ENCODE measurements around the gene STUB1. TPM values are rescaled to one million over a fixed set of nuclear protein-coding genes. Genes with fewer than 3 reads are reported as not detected.
A peak's percentile ranks its signal among the peaks of the same experiment; 100 is the strongest.

STUB1 gene
- total and polyA plus RNA-seq, 2 experiments from 2014 or later = 201 to 207 TPM

- DNase-seq = no peak
- Histone ChIP-seq H4K20me1 (ENCODE audit: insufficient read depth) (no peaks in the 10 kb centered on the region), H3K4me3 (no peak overlapping the region), H3K4me2 (ENCODE audit: unreplicated experiment) (no peak overlapping the region), H3K27me3 (replicated peaks; ENCODE audit: insufficient read depth) (no peaks in the 10 kb centered on the region), H3K27ac (no peak overlapping the region), H3K4me1 (ENCODE audit: insufficient read depth) (no peaks in the 10 kb centered on the region; the same call in 1 of the 2 replicates), H3K36me3 (ENCODE audit: low read depth) (no peaks in the 10 kb centered on the region), H3K79me2 (ENCODE audit: insufficient read depth) (peaks cover 24% of the 10 kb centered on the region), H3F3A (ENCODE audit: insufficient read depth) (no peaks in the 10 kb centered on the region), H3K9me3 (ENCODE audit: low read depth) (no peaks in the 10 kb centered on the region), H2AFZ (no peak overlapping the region), H3K9ac (0 out of 2 replicates have a peak overlapping the region, but pooled peaks have one; percentile 97), H3K9me2 (ENCODE audit: insufficient read depth) (no peaks in the 10 kb centered on the region)
- in situ Hi-C loops (cut with MboI) = no loop called here
- 92 to 98% methylated on average over 12 to 13 of the region's 13 CpGs for WGBS, 2 experiments (ENCODE audit: low coverage in 1 of 2, low lambda C conversion rate in 2 of 2, missing lambda C conversion rate in 2 of 2)
- no peak for TF ChIP-seq EZH2 (IDR thresholded peaks at IDR 0.05; ENCODE audit: insufficient read depth, poor library complexity, severe bottlenecking)
- TF ChIP-seq EZH2phosphoT487 (IDR thresholded peaks at IDR 0.05; ENCODE audit: insufficient read depth, low read depth) = no peak
Observed at GRCh38 chr16:669666-670065, 10.5 kb upstream of the STUB1 start.

- Histone ChIP-seq H3K4me2 (ENCODE audit: unreplicated experiment) (no peak overlapping the region), H3F3A (ENCODE audit: insufficient read depth) (no peaks in the 10 kb centered on the region), H4K20me1 (ENCODE audit: insufficient read depth) (no peaks in the 10 kb centered on the region), H3K9ac (no peak overlapping the region), H3K79me2 (ENCODE audit: insufficient read depth) (peaks cover 24% of the 10 kb centered on the region), H3K9me2 (ENCODE audit: insufficient read depth) (no peaks in the 10 kb centered on the region), H3K27ac (no peak overlapping the region), H3K27me3 (replicated peaks; ENCODE audit: insufficient read depth) (no peaks in the 10 kb centered on the region), H2AFZ (no peak overlapping the region), H3K4me1 (ENCODE audit: insufficient read depth) (no peaks in the 10 kb centered on the region; the same call in 1 of the 2 replicates), H3K36me3 (ENCODE audit: low read depth) (no peaks in the 10 kb centered on the region), H3K9me3 (ENCODE audit: low read depth) (no peaks in the 10 kb centered on the region), H3K4me3 (no peak overlapping the region)
- no peak for DNase-seq
- 89 to 92% methylated on average over 40 to 52 of the region's 52 CpGs for WGBS, 2 experiments (ENCODE audit: low coverage in 1 of 2, low lambda C conversion rate in 2 of 2, missing lambda C conversion rate in 2 of 2)
- TF ChIP-seq EZH2phosphoT487 (IDR thresholded peaks at IDR 0.05; ENCODE audit: insufficient read depth, low read depth) (no peak), EZH2 (IDR thresholded peaks at IDR 0.05; ENCODE audit: insufficient read depth, poor library complexity, severe bottlenecking) (no peak)
- in situ Hi-C loops (cut with MboI) = no loop called here
Observed at GRCh38 chr16:670485-671352, 9.5 kb upstream of the STUB1 start.

- Histone ChIP-seq H3K9me3 (ENCODE audit: low read depth) (no peaks in the 10 kb centered on the region), H3K9me2 (ENCODE audit: insufficient read depth) (no peaks in the 10 kb centered on the region), H4K20me1 (ENCODE audit: insufficient read depth) (no peaks in the 10 kb centered on the region), H3K27me3 (replicated peaks; ENCODE audit: insufficient read depth) (no peaks in the 10 kb centered on the region), H3K9ac (no peak overlapping the region), H3K27ac (no peak overlapping the region), H3K4me1 (ENCODE audit: insufficient read depth) (no peaks in the 10 kb centered on the region; the same call in 1 of the 2 replicates), H2AFZ (no peak overlapping the region), H3K4me3 (no peak overlapping the region), H3K79me2 (ENCODE audit: insufficient read depth) (peaks cover 24% of the 10 kb centered on the region), H3F3A (ENCODE audit: insufficient read depth) (no peaks in the 10 kb centered on the region), H3K4me2 (ENCODE audit: unreplicated experiment) (no peak overlapping the region), H3K36me3 (ENCODE audit: low read depth) (no peaks in the 10 kb centered on the region)
- no peak for TF ChIP-seq EZH2phosphoT487 (IDR thresholded peaks at IDR 0.05; ENCODE audit: insufficient read depth, low read depth)
- TF ChIP-seq EZH2 (IDR thresholded peaks at IDR 0.05; ENCODE audit: insufficient read depth, poor library complexity, severe bottlenecking) = no peak
- WGBS, 2 experiments (ENCODE audit: low coverage in 1 of 2, low lambda C conversion rate in 2 of 2, missing lambda C conversion rate in 2 of 2) = 89 to 90% methylated on average over 14 to 36 of the region's 40 CpGs
- DNase-seq = no peak
- in situ Hi-C loops (cut with MboI) = no loop called here
Observed at GRCh38 chr16:671353-672131, 8.7 kb upstream of the STUB1 start.

GRCh38 chr16:672371-672770, 7.8 kb upstream of the STUB1 start:
- Histone ChIP-seq H3F3A (ENCODE audit: insufficient read depth) (no peaks in the 10 kb centered on the region), H3K4me2 (ENCODE audit: unreplicated experiment) (no peak overlapping the region), H3K27ac (no peak overlapping the region), H3K9me2 (ENCODE audit: insufficient read depth) (no peaks in the 10 kb centered on the region), H3K9me3 (ENCODE audit: low read depth) (no peaks in the 10 kb centered on the region), H3K79me2 (ENCODE audit: insufficient read depth) (peaks cover 24% of the 10 kb centered on the region), H3K4me3 (no peak overlapping the region), H3K4me1 (ENCODE audit: insufficient read depth) (no peaks in the 10 kb centered on the region; the same call in 1 of the 2 replicates), H3K36me3 (ENCODE audit: low read depth) (no peaks in the 10 kb centered on the region), H3K9ac (no peak overlapping the region), H2AFZ (no peak overlapping the region), H4K20me1 (ENCODE audit: insufficient read depth) (no peaks in the 10 kb centered on the region), H3K27me3 (replicated peaks; ENCODE audit: insufficient read depth) (no peaks in the 10 kb centered on the region)
- no peak for TF ChIP-seq EZH2phosphoT487 (IDR thresholded peaks at IDR 0.05; ENCODE audit: insufficient read depth, low read depth)
- TF ChIP-seq EZH2 (IDR thresholded peaks at IDR 0.05; ENCODE audit: insufficient read depth, poor library complexity, severe bottlenecking) = no peak
- in situ Hi-C loops (cut with MboI) = no loop called here
- 90 to 92% methylated on average over 14 to 19 of the region's 19 CpGs for WGBS, 2 experiments (ENCODE audit: low coverage in 1 of 2, low lambda C conversion rate in 2 of 2, missing lambda C conversion rate in 2 of 2)
- no peak for DNase-seq

All from GM23248 (cell line).